ENCODE measurements around the gene SPATA46. TPM values are rescaled to one million over a fixed set of nuclear protein-coding genes. Genes with fewer than 3 reads are reported as not detected.
A peak's percentile ranks its signal among the peaks of the same experiment; 100 is the strongest.

Gene SPATA46
- total RNA-seq, 1 donor from 2014 or later, result not detected

DNA sequence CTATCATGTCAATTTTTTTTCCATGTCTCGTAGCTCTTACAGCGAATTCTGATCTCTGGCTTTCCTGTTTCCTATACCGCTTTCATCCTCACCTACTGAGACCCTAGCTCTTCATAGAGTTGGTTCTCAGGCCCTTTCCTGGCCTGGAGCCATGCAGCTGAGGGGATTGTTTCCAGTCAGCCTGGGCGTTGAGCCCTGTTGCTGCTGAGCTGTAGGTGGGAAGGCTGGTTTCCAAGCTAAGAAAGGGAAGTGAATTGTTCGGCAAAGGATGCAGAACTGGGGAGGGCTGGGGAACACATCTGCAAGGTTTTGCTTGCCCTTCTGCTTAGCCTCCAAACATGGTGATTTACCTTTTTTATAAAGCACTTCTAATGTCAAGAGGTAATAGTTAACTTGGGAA is 41.5 kb downstream of the SPATA46 start:
- H3K4me1 ChIP-seq, result peaks cover 10% of the 10 kb centered on the region
- no peaks in the 10 kb centered on the region for H3K27me3 ChIP-seq (ENCODE audit: low read depth)
- intact Hi-C loops (cut with micrococcal nuclease), result no loop called here
- TF ChIP-seq, protein P1, sequence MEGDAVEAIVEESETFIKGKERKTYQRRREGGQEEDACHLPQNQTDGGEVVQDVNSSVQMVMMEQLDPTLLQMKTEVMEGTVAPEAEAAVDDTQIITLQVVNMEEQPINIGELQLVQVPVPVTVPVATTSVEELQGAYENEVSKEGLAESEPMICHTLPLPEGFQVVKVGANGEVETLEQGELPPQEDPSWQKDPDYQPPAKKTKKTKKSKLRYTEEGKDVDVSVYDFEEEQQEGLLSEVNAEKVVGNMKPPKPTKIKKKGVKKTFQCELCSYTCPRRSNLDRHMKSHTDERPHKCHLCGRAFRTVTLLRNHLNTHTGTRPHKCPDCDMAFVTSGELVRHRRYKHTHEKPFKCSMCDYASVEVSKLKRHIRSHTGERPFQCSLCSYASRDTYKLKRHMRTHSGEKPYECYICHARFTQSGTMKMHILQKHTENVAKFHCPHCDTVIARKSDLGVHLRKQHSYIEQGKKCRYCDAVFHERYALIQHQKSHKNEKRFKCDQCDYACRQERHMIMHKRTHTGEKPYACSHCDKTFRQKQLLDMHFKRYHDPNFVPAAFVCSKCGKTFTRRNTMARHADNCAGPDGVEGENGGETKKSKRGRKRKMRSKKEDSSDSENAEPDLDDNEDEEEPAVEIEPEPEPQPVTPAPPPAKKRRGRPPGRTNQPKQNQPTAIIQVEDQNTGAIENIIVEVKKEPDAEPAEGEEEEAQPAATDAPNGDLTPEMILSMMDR (IDR thresholded peaks at IDR 0.05; ENCODE audit: borderline replicate concordance), result no peak
- peak; percentile 22 for DNase-seq
- no peak overlapping the region for H3K4me3 ChIP-seq
- H3K27ac ChIP-seq (replicated peaks), result no peak overlapping the region
- H3K36me3 ChIP-seq, result no peaks in the 10 kb centered on the region
- H3K9me3 ChIP-seq (replicated peaks), result no peaks in the 10 kb centered on the region

GRCh38 chr1:162333991-162334390 is 42.7 kb downstream of the SPATA46 start:
- intact Hi-C loops (cut with micrococcal nuclease), result no loop called here
- Histone ChIP-seq H3K27me3 (ENCODE audit: low read depth) (no peaks in the 10 kb centered on the region), H3K27ac (replicated peaks) (no peak overlapping the region), H3K36me3 (no peaks in the 10 kb centered on the region), H3K4me1 (peaks cover 10% of the 10 kb centered on the region), H3K9me3 (replicated peaks) (no peaks in the 10 kb centered on the region), H3K4me3 (no peak overlapping the region)
- DNase-seq, result no peak
- TF ChIP-seq, protein P1 (IDR thresholded peaks at IDR 0.05; ENCODE audit: borderline replicate concordance), result no peak

- no peak overlapping the region for H3K27ac ChIP-seq (replicated peaks)
- intact Hi-C loops (cut with micrococcal nuclease), result no loop called here
- H3K9me3 ChIP-seq (replicated peaks), result no peaks in the 10 kb centered on the region
- no peaks in the 10 kb centered on the region for H3K27me3 ChIP-seq (ENCODE audit: low read depth)
- DNase-seq, result no peak
- no peaks in the 10 kb centered on the region for H3K36me3 ChIP-seq
- TF ChIP-seq, protein P1 (IDR thresholded peaks at IDR 0.05; ENCODE audit: borderline replicate concordance), result no peak
- peaks cover under 1% of the 10 kb centered on the region for H3K4me1 ChIP-seq
- H3K4me3 ChIP-seq, result no peak overlapping the region
Observed at GRCh38 chr1:162329826-162330225, 46.8 kb downstream of the SPATA46 start.

GRCh38 chr1:162328512-162328911 is 48.1 kb downstream of the SPATA46 start:
- no peaks in the 10 kb centered on the region for H3K4me1 ChIP-seq
- no peaks in the 10 kb centered on the region for H3K9me3 ChIP-seq (replicated peaks)
- DNase-seq, result no peak
- no peaks in the 10 kb centered on the region for H3K36me3 ChIP-seq
- no peak overlapping the region for H3K27ac ChIP-seq (replicated peaks)
- intact Hi-C loops (cut with micrococcal nuclease), result no loop called here
- no peak overlapping the region for H3K4me3 ChIP-seq
- no peaks in the 10 kb centered on the region for H3K27me3 ChIP-seq (ENCODE audit: low read depth)
- TF ChIP-seq, protein P1 (IDR thresholded peaks at IDR 0.05; ENCODE audit: borderline replicate concordance), result no peak

- Histone ChIP-seq H3K9me3 (replicated peaks) (no peaks in the 10 kb centered on the region), H3K27ac (replicated peaks) (no peak overlapping the region), H3K36me3 (no peaks in the 10 kb centered on the region), H3K4me1 (no peaks in the 10 kb centered on the region), H3K4me3 (no peak overlapping the region), H3K27me3 (ENCODE audit: low read depth) (no peaks in the 10 kb centered on the region)
- TF ChIP-seq, protein P1 (IDR thresholded peaks at IDR 0.05; ENCODE audit: borderline replicate concordance), result no peak
- DNase-seq, result no peak
- intact Hi-C loops (cut with micrococcal nuclease), result no loop called here
Observed at GRCh38 chr1:162327788-162328165, 48.9 kb downstream of the SPATA46 start.

Data from left ventricle myocardium inferior (tissue), 1 donor.